ENCODE data around the gene CCL11.

DNA sequence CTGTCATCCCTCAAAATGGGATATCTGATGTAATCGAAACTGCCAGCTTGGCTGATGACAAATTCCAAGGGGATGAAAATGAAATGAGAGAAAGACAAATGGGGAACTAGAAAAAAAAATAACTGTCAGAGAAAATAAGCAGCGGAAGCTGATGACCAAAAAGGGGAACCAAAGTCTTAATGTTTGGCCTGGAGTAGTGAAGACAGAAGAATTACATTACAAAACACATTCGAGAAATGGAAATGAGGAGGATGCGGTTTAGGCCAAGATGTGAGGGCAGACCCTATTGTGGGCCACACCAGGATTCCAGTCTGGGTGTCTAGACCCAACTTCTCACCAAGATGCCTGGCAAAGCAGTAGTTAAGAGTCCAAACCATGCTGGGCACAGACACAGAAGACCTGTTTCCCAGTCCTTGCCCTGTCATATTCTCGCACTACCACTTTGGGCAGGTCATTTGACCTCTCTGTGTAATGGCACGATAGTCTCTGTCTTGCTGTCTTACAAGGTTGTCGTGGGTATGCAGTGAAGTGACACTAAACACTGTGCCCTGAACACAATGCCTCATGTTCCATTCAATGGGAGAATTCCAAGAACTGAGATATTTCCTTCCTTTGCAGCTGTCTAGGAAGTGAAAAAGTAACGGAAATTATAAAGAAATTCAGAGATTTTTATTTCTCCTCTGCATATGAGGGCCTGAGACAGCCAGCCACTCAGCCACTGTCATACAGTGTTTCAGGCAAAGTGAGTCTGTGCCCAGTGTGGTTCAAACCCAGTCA, 42.8 kb upstream of the CCL11 start:
- TF ChIP-seq, protein P1, sequence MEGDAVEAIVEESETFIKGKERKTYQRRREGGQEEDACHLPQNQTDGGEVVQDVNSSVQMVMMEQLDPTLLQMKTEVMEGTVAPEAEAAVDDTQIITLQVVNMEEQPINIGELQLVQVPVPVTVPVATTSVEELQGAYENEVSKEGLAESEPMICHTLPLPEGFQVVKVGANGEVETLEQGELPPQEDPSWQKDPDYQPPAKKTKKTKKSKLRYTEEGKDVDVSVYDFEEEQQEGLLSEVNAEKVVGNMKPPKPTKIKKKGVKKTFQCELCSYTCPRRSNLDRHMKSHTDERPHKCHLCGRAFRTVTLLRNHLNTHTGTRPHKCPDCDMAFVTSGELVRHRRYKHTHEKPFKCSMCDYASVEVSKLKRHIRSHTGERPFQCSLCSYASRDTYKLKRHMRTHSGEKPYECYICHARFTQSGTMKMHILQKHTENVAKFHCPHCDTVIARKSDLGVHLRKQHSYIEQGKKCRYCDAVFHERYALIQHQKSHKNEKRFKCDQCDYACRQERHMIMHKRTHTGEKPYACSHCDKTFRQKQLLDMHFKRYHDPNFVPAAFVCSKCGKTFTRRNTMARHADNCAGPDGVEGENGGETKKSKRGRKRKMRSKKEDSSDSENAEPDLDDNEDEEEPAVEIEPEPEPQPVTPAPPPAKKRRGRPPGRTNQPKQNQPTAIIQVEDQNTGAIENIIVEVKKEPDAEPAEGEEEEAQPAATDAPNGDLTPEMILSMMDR (IDR thresholded peaks at IDR 0.05) = no peak
- no peak for TF ChIP-seq POLR2A (IDR thresholded peaks at IDR 0.05)
